ENCODE data around the gene SLC37A1. TPM values are rescaled to one million over a fixed set of nuclear protein-coding genes. Genes with fewer than 3 reads are reported as not detected.

SLC37A1 gene
- total RNA-seq, 1 experiment from 2014 or later = 4.9 TPM

DNA sequence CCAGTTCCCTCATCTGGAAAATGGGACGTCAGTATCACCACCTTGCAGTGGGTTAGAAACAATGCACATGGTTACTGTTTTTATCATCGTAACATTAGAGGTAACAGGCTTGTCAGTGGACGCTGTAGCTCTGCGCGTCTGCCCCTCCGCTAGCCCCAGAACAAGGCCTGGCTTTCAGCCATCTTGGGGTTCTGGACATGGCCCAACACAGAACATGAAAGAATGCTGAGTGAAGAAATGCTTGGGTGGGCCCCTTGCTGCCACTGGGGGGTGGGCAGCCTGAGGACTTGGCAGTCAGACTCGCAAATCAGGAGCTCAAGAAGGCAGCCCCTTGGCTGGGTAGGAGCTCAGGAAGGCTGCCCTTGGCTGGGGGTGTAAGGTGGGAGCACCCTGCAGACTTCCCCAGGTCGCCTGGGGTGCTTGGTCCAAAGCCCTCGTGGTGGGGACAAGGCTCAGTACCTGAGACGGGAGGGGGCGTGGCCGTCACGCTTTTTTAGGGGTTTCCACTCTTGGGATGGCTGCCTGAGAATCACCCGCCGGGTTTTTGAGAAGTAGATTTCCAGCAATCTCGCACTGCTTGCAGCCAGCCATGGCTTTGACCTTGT, 51.7 kb downstream of the SLC37A1 start:
- no peak for DNase-seq (ENCODE audit: unreplicated experiment)
- TF ChIP-seq, protein P1, sequence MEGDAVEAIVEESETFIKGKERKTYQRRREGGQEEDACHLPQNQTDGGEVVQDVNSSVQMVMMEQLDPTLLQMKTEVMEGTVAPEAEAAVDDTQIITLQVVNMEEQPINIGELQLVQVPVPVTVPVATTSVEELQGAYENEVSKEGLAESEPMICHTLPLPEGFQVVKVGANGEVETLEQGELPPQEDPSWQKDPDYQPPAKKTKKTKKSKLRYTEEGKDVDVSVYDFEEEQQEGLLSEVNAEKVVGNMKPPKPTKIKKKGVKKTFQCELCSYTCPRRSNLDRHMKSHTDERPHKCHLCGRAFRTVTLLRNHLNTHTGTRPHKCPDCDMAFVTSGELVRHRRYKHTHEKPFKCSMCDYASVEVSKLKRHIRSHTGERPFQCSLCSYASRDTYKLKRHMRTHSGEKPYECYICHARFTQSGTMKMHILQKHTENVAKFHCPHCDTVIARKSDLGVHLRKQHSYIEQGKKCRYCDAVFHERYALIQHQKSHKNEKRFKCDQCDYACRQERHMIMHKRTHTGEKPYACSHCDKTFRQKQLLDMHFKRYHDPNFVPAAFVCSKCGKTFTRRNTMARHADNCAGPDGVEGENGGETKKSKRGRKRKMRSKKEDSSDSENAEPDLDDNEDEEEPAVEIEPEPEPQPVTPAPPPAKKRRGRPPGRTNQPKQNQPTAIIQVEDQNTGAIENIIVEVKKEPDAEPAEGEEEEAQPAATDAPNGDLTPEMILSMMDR (IDR thresholded peaks at IDR 0.05; ENCODE audit: unreplicated experiment) = no peak
- Mint-ChIP-seq H3K4me1 (ENCODE audit: insufficient read depth, unreplicated experiment) (peaks cover 7% of the 10 kb centered on the region), H3K4me3 (ENCODE audit: unreplicated experiment) (no peak overlapping the region), H3K9me3 (ENCODE audit: unreplicated experiment) (no peaks in the 10 kb centered on the region), H3K27ac (ENCODE audit: low read depth, unreplicated experiment) (no peak overlapping the region), H3K36me3 (ENCODE audit: insufficient read depth, unreplicated experiment) (peaks cover 11% of the 10 kb centered on the region), H3K27me3 (ENCODE audit: insufficient read depth, unreplicated experiment) (no peaks in the 10 kb centered on the region)
- ChIA-PET CTCF (interaction anchor here (1.0 to 1.2 kb wide), 2 partner anchors 14 to 18 kb away, joined by 3 to 5 read pairs; no protein-coding TSS in a partner anchor), POLR2A (no interaction called here)
- BruUV-seq (replicated peaks) = no TSS peak
- intact Hi-C loops (cut with micrococcal nuclease) = no loop called here

DNA sequence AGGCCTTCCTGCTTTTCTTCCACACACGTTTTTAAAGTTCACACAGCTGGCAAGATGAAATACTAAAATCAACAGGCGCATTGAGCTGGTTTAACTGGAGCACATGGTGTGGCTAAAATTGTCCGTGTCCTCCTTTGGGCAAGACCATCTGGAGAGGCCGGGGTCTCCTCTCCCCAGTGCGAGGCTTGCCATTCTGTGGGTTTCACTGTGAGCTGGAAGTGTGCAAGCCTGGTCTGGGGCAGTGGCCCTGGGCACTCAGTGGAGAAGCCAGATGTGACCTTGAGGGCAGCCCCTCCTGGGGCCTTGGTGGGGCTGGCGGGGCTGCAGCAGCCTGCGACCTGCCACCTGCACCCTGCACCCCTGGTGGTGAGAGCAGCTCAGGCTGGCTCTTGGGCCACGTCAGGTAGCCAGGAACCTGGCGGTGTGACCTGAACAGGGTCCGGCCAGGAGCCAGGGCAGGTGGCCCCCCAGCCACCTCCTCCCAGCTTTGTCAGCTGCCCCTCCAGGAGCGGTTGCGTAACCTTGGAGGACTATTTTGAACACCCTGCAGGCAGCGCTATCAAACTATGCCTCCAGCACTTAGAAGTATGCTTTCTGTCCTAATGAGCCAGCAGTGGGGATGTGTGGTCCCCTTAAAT, 52.4 kb downstream of the SLC37A1 start:
- TF ChIP-seq, protein P1 (IDR thresholded peaks at IDR 0.05; ENCODE audit: unreplicated experiment) = no peak
- intact Hi-C loops (cut with micrococcal nuclease) = no loop called here
- POLR2A ChIA-PET = no interaction called here
- Mint-ChIP-seq H3K27me3 (ENCODE audit: insufficient read depth, unreplicated experiment) (no peaks in the 10 kb centered on the region), H3K27ac (ENCODE audit: low read depth, unreplicated experiment) (no peak overlapping the region), H3K9me3 (ENCODE audit: unreplicated experiment) (no peaks in the 10 kb centered on the region), H3K36me3 (ENCODE audit: insufficient read depth, unreplicated experiment) (peaks cover 14% of the 10 kb centered on the region), H3K4me1 (ENCODE audit: insufficient read depth, unreplicated experiment) (peaks cover 7% of the 10 kb centered on the region), H3K4me3 (ENCODE audit: unreplicated experiment) (no peak overlapping the region)
- CTCF ChIA-PET = interaction anchor here (1.0 to 1.2 kb wide), 2 partner anchors 14 to 17 kb away, joined by 3 to 5 read pairs; no protein-coding TSS in a partner anchor
- no TSS peak for BruUV-seq (replicated peaks)
- no peak for DNase-seq (ENCODE audit: unreplicated experiment)

DNA sequence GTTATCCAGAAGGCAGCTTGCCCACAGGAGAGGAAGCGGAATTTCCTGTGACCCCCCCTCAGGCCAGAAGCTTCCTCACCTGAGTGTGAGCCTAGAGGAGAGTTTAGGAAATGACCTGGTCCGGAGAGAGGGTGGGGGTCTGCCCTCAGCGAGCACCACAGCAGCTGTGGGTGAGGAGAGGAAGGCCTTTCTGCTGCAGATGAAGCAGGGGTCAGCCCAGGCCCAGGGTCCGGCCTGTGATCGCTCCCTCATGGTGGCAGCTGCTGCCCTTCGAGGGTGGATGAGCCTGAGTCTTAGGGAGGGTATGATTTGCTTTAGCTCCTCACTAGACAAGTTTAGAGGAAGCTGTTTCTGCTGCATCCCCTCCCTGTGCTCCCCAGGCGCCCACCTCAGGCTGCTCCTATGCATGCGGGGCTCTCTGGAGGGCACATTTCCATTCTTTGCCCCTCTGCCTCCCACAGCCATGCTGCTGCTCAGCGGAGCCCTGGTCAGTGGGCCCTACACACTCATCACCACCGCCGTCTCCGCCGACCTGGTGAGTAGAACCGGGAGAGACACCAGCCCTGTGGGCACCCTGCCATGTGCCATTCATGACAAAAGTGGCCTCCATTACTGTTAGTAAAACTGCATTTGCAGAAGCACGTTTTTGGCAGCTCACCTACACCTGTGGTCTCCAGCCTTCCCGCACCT, 53.0 kb downstream of the SLC37A1 start:
- Mint-ChIP-seq H3K27me3 (ENCODE audit: insufficient read depth, unreplicated experiment) (no peaks in the 10 kb centered on the region), H3K9me3 (ENCODE audit: unreplicated experiment) (no peaks in the 10 kb centered on the region), H3K4me3 (ENCODE audit: unreplicated experiment) (no peak overlapping the region), H3K36me3 (ENCODE audit: insufficient read depth, unreplicated experiment) (peaks cover 14% of the 10 kb centered on the region), H3K27ac (ENCODE audit: low read depth, unreplicated experiment) (no peak overlapping the region), H3K4me1 (ENCODE audit: insufficient read depth, unreplicated experiment) (peaks cover 7% of the 10 kb centered on the region)
- no peak for DNase-seq (ENCODE audit: unreplicated experiment)
- TF ChIP-seq, protein P1 (IDR thresholded peaks at IDR 0.05; ENCODE audit: unreplicated experiment) = no peak
- CTCF ChIA-PET = no interaction called here
- intact Hi-C loops (cut with micrococcal nuclease) = no loop called here
- POLR2A ChIA-PET = no interaction called here
- no TSS peak for BruUV-seq (replicated peaks)

DNA sequence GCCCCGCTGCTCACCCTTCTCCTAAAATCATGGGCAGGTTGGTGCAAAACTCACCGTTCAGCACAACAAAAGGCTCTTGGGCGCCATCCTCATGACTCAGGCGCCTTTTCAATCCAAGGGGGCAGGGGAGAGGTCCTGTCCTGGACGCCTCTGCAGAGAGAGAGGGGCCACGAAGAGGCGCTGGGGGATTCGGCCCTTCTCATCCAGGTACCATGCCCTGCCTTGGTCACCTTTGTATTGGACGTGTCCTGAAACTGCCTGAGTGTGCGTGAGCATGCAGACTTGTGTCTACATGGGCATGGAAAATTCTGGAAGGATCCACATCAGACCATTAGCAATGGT, 53.5 kb downstream of the SLC37A1 start:
- no peak overlapping the region for H3K4me3 Mint-ChIP-seq (ENCODE audit: unreplicated experiment)
- intact Hi-C loops (cut with micrococcal nuclease) = no loop called here

More for the DNA sequence above, 53.5 kb downstream of the SLC37A1 start:
- TF ChIP-seq, protein P1 (IDR thresholded peaks at IDR 0.05; ENCODE audit: unreplicated experiment) = no peak
- ChIA-PET CTCF (no interaction called here), POLR2A (no interaction called here)
- DNase-seq (ENCODE audit: unreplicated experiment) = no peak
- Mint-ChIP-seq H3K36me3 (ENCODE audit: insufficient read depth, unreplicated experiment) (peaks cover 19% of the 10 kb centered on the region), H3K27ac (ENCODE audit: low read depth, unreplicated experiment) (no peak overlapping the region), H3K9me3 (ENCODE audit: unreplicated experiment) (no peaks in the 10 kb centered on the region), H3K4me1 (ENCODE audit: insufficient read depth, unreplicated experiment) (peaks cover 7% of the 10 kb centered on the region), H3K27me3 (ENCODE audit: insufficient read depth, unreplicated experiment) (no peaks in the 10 kb centered on the region)
- BruUV-seq (replicated peaks) = no TSS peak

Measured in MCF 10A (cell line).